Measurements from ENCODE around the gene ZNF37A. TPM values are rescaled to one million over a fixed set of nuclear protein-coding genes. Genes with fewer than 3 reads are reported as not detected.

Gene ZNF37A
- total and polyA plus RNA-seq, 4 donors = 3.5 to 11.5 (median 4.4) TPM

DNA sequence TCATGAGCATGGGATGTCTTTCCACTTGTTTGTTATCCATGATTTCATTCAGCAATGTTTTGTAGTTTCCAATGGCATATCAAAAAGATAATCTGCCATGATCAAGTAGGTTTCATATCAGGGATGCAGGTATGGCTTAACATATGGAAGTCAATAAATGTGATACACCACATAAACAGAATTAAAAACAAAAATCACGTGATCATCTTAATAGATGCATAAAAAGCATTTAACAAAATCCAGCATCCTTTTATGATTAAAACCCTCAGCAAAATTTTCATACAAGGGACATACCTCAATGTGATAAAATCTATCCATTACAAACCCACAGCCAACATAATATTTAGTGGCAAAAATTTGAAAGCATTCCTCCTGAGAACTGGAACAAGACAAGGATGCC is 90.3 kb downstream of the ZNF37A start:
- H3K27ac ChIP-seq (ENCODE audit: low read depth in 1 of 2, low read length in 2 of 2) = no peak overlapping the region
- H3K27me3 ChIP-seq (ENCODE audit: control insufficient read depth in 4 of 4, insufficient read depth in 4 of 4, low read length in 3 of 4) = peaks cover 0 to 2% (median 0%) of the 10 kb centered on the region in 4 donors
- WGBS = 33% methylated on average over 1 of the region's 1 CpG

More for the DNA sequence above, 90.3 kb downstream of the ZNF37A start:
- TF ChIP-seq JUND (IDR thresholded peaks at IDR 0.05) = no peak
- no peak for TF ChIP-seq ZBTB33 (IDR thresholded peaks at IDR 0.05)
- TF ChIP-seq FOXA2 (IDR thresholded peaks at IDR 0.05) = no peak
- no peak for TF ChIP-seq ATF3 (IDR thresholded peaks at IDR 0.05)
- TF ChIP-seq MAX (IDR thresholded peaks at IDR 0.05) = no peak
- TF ChIP-seq SP1 (IDR thresholded peaks at IDR 0.05) = no peak
- TF ChIP-seq TAF1 (conservative IDR thresholded peaks at IDR 0.05) = no peak
- TF ChIP-seq YY1 (IDR thresholded peaks at IDR 0.05) = no peak
- TF ChIP-seq NR2F2 (IDR thresholded peaks at IDR 0.05) = no peak
- no peak for TF ChIP-seq REST (IDR thresholded peaks at IDR 0.05)
- TF ChIP-seq HNF4G (IDR thresholded peaks at IDR 0.05) = no peak
- TF ChIP-seq HNF4A (conservative IDR thresholded peaks at IDR 0.05) = no peak
- no peak for TF ChIP-seq GABPA (IDR thresholded peaks at IDR 0.05 in 1 of 2, conservative IDR thresholded peaks at IDR 0.05 in 1 of 2)
- no peak for TF ChIP-seq FOXA1 (IDR thresholded peaks at IDR 0.05)
- TF ChIP-seq RAD21 (IDR thresholded peaks at IDR 0.05) = no peak
- no peak for TF ChIP-seq RXRA (IDR thresholded peaks at IDR 0.05)
- no peak for TF ChIP-seq EGR1 (IDR thresholded peaks at IDR 0.05; ENCODE audit: low read depth in 2 of 2)
- Histone ChIP-seq H3K4me3 (ENCODE audit: low read depth in 1 of 3, low read length in 3 of 3) (no peak overlapping the region), H3K4me1 (ENCODE audit: control insufficient read depth in 4 of 4, insufficient read depth in 4 of 4, low read length in 3 of 4) (no peaks in the 10 kb centered on the region), H3K9ac (ENCODE audit: low read depth in 1 of 2, low read length in 2 of 2) (no peak overlapping the region), H3K36me3 (ENCODE audit: control insufficient read depth in 4 of 4, insufficient read depth in 3 of 4, low read depth in 1 of 4, low read length in 3 of 4) (no peaks in the 10 kb centered on the region), H3K9me3 (ENCODE audit: control insufficient read depth in 4 of 4, low read length in 3 of 4) (peaks cover 0 to 3% (median 0%) of the 10 kb centered on the region in 4 donors)
- DNase-seq (ENCODE audit: low spot score) = no peak

Small RNA genes within 50 kb of the gene (small RNA-seq; reads per million reads assigned to genes)
- gene AL117339.2 = not detected
- gene AL161931.1 = not detected
- not detected for gene FXYD6P2

Other genes starting within 250 kb of the ZNF37A start
- 1 to 10 TPM; 5.5 to 7.9 TPM for gene ZNF248, start 236.7 kb upstream of the ZNF37A start, total RNA-seq
- gene ZNF248, start 236.7 kb upstream of the ZNF37A start, polyA plus RNA-seq = 1 to 10 TPM; 1.8 to 3.2 TPM
- 1 to 10 TPM; 2.3 to 2.8 TPM for gene ZNF25, start 117.7 kb upstream of the ZNF37A start, total RNA-seq
- gene ZNF25, start 117.7 kb upstream of the ZNF37A start, polyA plus RNA-seq = 1 to 10 TPM in 1 of 2 donors, under 1 TPM in 1; 0.93 to 1.1 TPM
- gene ZNF33A, start 83.7 kb upstream of the ZNF37A start, total RNA-seq = 10 to 100 TPM; 16.2 to 25.7 TPM
- 10 to 100 TPM in 1 of 2 donors, 1 to 10 TPM in 1; 6.7 to 10.1 TPM for gene ZNF33A, start 83.7 kb upstream of the ZNF37A start, polyA plus RNA-seq

All from liver (tissue), 10 donors.